Measurements from ENCODE around the gene DDX42. TPM values are rescaled to one million over a fixed set of nuclear protein-coding genes. Genes with fewer than 3 reads are reported as not detected.

DDX42 gene, protein sequence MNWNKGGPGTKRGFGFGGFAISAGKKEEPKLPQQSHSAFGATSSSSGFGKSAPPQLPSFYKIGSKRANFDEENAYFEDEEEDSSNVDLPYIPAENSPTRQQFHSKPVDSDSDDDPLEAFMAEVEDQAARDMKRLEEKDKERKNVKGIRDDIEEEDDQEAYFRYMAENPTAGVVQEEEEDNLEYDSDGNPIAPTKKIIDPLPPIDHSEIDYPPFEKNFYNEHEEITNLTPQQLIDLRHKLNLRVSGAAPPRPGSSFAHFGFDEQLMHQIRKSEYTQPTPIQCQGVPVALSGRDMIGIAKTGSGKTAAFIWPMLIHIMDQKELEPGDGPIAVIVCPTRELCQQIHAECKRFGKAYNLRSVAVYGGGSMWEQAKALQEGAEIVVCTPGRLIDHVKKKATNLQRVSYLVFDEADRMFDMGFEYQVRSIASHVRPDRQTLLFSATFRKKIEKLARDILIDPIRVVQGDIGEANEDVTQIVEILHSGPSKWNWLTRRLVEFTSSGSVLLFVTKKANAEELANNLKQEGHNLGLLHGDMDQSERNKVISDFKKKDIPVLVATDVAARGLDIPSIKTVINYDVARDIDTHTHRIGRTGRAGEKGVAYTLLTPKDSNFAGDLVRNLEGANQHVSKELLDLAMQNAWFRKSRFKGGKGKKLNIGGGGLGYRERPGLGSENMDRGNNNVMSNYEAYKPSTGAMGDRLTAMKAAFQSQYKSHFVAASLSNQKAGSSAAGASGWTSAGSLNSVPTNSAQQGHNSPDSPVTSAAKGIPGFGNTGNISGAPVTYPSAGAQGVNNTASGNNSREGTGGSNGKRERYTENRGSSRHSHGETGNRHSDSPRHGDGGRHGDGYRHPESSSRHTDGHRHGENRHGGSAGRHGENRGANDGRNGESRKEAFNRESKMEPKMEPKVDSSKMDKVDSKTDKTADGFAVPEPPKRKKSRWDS
- polyA plus RNA-seq (2013): 139 TPM

DNA sequence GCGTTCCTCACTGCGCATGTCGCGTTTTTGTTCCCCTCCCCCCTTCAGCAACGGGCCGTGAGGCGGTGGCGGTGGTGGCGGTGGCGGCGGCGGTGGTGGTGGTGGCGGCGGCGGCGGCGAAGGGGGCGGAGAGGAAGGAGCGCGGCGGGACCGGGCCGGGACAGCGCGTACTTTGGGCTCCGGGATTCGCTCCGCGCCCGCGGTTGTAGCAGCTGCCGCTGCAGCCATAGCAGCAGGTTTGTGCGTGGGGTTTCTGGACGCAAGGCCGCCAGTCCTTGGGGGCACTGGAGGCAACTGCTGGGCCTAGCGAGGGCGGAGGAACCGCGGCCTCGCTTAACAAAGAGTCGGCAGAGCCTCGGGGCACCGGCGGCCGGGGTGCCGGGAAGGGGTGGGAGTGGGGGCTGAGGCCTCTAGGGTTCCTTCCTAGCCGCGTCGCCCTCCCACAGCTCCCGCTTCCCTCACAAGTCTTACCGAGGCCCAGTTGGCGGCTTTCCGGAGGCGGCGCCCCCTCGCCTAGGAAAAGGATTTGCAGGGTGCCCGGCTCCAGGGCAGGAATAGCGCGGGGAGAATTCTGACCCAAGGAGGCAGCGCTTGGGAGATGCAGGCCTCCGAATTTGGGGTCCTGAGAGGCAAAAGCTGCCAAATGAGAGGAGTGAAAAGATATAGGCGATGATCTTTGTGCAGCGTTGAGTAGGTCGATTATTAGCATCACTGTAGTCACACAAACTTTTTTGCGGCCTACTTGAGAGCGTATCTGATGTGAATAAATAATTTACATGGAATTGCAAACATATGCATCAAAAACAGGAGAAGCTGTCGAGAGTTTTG is at the start of gene DDX42:
DDX42 (plus strand) TSS at position 30 of the 828 bp plus-strand sequence. CDS start 12,880 bp downstream, outside the sequence.
- Histone ChIP-seq H3K4me1 (ENCODE audit: control extremely low read depth in 1 of 4, control insufficient read depth in 4 of 4, insufficient read depth in 4 of 4, low read length in 3 of 4) (peaks cover 21 to 36% (median 25%) of the 10 kb centered on the region in 4 experiments), H3K9me3 (ENCODE audit: control extremely low read depth in 1 of 5, control insufficient read depth in 4 of 5, insufficient read depth in 2 of 5, low read depth in 1 of 5, low read length in 4 of 5) (no peaks in the 10 kb centered on the region), H3K27me3 (replicated peaks in 2 of 5; ENCODE audit: control insufficient read depth in 4 of 5, insufficient read depth in 5 of 5, low read length in 4 of 5) (no peaks in the 10 kb centered on the region), H3K4me3 (ENCODE audit: control insufficient read depth in 1 of 7, extremely low read depth in 1 of 7, insufficient read depth in 4 of 7, low read depth in 2 of 7, low read length in 6 of 7) (peak within 1 kb of the TSS; percentile 84 to 99 (median 98)), H3K27ac (ENCODE audit: insufficient read depth in 1 of 2, low read depth in 1 of 2, low read length in 2 of 2, poor library complexity in 1 of 2, severe bottlenecking in 2 of 2) (peak within 1 kb of the TSS; percentile 96 to 98), H3K36me3 (ENCODE audit: control insufficient read depth in 4 of 4, insufficient read depth in 4 of 4, low read length in 3 of 4) (peaks cover 9 to 21% (median 11%) of the 10 kb centered on the region in 4 experiments)
- no peak for DNase-seq
- ChIA-PET POLR2A (interaction anchor here (0.6 to 2.7 kb wide), 15 partner anchors 8 to 332 kb away, joined by 3 to 16 read pairs (median 5); partner anchors contain the start of gene LIMD2), CTCF (interaction anchor here (0.8 to 2.8 kb wide), 8 partner anchors 10 to 108 kb away, joined by 3 to 13 read pairs (median 4); no protein-coding TSS in a partner anchor)
- WGBS (ENCODE audit: insufficient coverage): under 1% methylated on average over 31 of the region's 67 CpGs

DNA sequence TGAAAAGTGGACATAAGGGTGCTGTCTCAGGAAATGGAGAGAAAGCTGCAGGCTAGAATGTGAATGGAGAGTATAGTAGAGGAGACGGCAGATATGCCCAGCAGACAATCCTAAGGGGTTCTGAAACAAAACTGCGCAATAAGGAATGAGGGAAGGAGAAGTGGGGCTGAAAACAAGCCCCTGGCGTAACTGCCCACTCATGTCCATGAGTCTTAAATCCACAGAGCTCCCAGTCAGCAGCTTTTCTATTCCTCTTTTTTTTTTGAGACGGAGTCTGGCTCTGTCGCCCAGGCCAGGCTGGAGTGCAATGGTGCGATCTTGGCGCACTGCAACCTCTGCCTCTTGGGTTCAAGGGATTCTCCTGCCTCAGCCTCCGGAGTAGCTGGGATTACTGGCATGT is 38.3 kb upstream of the DDX42 start:
- WGBS (ENCODE audit: insufficient coverage): 96% methylated on average over 7 of the region's 8 CpGs
- no peaks in the 10 kb centered on the region for H3K9me3 ChIP-seq (ENCODE audit: control extremely low read depth in 1 of 5, control insufficient read depth in 4 of 5, insufficient read depth in 2 of 5, low read depth in 1 of 5, low read length in 4 of 5)
- POLR2A ChIA-PET: no interaction called here
- CTCF ChIA-PET: interaction anchor here (0.8 to 2.4 kb wide), 5 partner anchors 14 to 92 kb away, joined by 3 to 8 read pairs (median 4); no protein-coding TSS in a partner anchor
- H3K4me3 ChIP-seq (ENCODE audit: control insufficient read depth in 1 of 7, extremely low read depth in 1 of 7, insufficient read depth in 4 of 7, low read depth in 2 of 7, low read length in 6 of 7): no peak overlapping the region
- H3K4me1 ChIP-seq (ENCODE audit: control extremely low read depth in 1 of 4, control insufficient read depth in 4 of 4, insufficient read depth in 4 of 4, low read length in 3 of 4): peaks cover 3 to 13% (median 8%) of the 10 kb centered on the region in 4 experiments
- H3K27ac ChIP-seq (ENCODE audit: insufficient read depth in 1 of 2, low read depth in 1 of 2, low read length in 2 of 2, poor library complexity in 1 of 2, severe bottlenecking in 2 of 2): no peak overlapping the region
- DNase-seq: no peak
- no peaks in the 10 kb centered on the region for H3K27me3 ChIP-seq (replicated peaks in 2 of 5; ENCODE audit: control insufficient read depth in 4 of 5, insufficient read depth in 5 of 5, low read length in 4 of 5)
- peaks cover 0 to 2% (median 0%) of the 10 kb centered on the region in 4 experiments for H3K36me3 ChIP-seq (ENCODE audit: control insufficient read depth in 4 of 4, insufficient read depth in 4 of 4, low read length in 3 of 4)

DNA sequence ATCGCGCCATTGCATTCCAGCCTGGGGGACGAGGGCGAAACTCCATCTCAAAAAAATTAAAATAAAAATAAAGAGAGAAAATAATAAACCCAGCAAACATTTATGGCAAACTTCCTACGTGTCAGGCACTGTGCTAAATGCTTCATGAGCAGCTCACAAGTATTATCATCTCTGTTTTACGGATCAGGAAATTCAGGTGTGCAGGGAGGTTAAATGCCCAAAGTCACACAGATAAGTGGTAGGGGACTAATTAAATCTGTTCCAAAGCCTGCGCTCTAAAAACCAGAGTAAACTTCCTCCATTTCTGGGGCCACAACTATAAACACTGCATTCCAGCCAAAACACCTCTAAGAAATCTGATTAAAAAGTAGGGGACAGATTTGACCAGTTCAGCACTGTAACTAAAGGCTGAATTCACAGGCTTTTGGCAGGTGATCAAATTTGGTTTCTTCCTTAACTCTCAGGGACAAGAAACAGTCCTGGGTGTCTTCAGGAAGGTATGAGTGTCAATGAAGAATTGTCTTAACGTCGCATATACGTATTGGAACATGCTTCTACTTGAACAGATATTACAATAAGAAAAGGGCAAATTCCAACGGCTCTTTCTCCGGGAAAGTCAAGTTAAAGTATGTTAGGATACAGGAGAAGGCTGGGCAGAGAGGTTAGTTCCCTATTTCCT is 33.4 kb upstream of the DDX42 start:
- WGBS (ENCODE audit: insufficient coverage): 63% methylated on average over 2 of the region's 12 CpGs
- ChIA-PET CTCF (interaction anchor here (0.9 to 1.5 kb wide), 2 partner anchors 9 to 10 kb away, joined by 5 read pairs; no protein-coding TSS in a partner anchor), POLR2A (interaction anchor here (0.6 to 1.8 kb wide), 3 partner anchors 24 to 46 kb away, joined by 3 to 6 read pairs (median 3); partner anchors contain the start of gene LIMD2)
- Histone ChIP-seq H3K9me3 (ENCODE audit: control extremely low read depth in 1 of 5, control insufficient read depth in 4 of 5, insufficient read depth in 2 of 5, low read depth in 1 of 5, low read length in 4 of 5) (no peaks in the 10 kb centered on the region), H3K4me1 (ENCODE audit: control extremely low read depth in 1 of 4, control insufficient read depth in 4 of 4, insufficient read depth in 4 of 4, low read length in 3 of 4) (peaks cover 5 to 19% (median 18%) of the 10 kb centered on the region in 4 experiments), H3K27ac (ENCODE audit: insufficient read depth in 1 of 2, low read depth in 1 of 2, low read length in 2 of 2, poor library complexity in 1 of 2, severe bottlenecking in 2 of 2) (peak overlapping the region; percentile 80 to 93), H3K36me3 (ENCODE audit: control insufficient read depth in 4 of 4, insufficient read depth in 4 of 4, low read length in 3 of 4) (peaks cover under 1 to 3% (median 2%) of the 10 kb centered on the region in 4 experiments), H3K4me3 (ENCODE audit: control insufficient read depth in 1 of 7, extremely low read depth in 1 of 7, insufficient read depth in 4 of 7, low read depth in 2 of 7, low read length in 6 of 7) (peak overlapping the region; percentile 80 to 95 (median 87)), H3K27me3 (replicated peaks in 2 of 5; ENCODE audit: control insufficient read depth in 4 of 5, insufficient read depth in 5 of 5, low read length in 4 of 5) (no peaks in the 10 kb centered on the region)
- DNase-seq: peak in 2 of 3 donors; percentile 30 to 34

DNA sequence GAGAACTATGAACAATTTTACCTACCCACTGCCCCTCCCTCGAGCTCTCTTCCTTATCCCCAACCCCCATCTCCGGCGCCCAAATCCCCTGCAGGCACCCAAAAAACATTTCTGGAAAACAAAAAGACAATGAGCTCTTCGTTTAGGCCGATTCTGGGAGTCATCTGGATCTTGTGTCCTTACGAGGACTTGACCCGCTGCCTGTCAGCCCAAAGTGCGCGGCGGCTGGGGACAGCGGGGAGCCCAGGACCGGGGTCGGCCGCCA is 32.9 kb upstream of the DDX42 start:
- Histone ChIP-seq H3K4me3 (ENCODE audit: control insufficient read depth in 1 of 7, extremely low read depth in 1 of 7, insufficient read depth in 4 of 7, low read depth in 2 of 7, low read length in 6 of 7) (peak overlapping the region; percentile 80 to 95 (median 87)), H3K4me1 (ENCODE audit: control extremely low read depth in 1 of 4, control insufficient read depth in 4 of 4, insufficient read depth in 4 of 4, low read length in 3 of 4) (peaks cover 5 to 19% (median 18%) of the 10 kb centered on the region in 4 experiments), H3K9me3 (ENCODE audit: control extremely low read depth in 1 of 5, control insufficient read depth in 4 of 5, insufficient read depth in 2 of 5, low read depth in 1 of 5, low read length in 4 of 5) (no peaks in the 10 kb centered on the region), H3K27me3 (replicated peaks in 2 of 5; ENCODE audit: control insufficient read depth in 4 of 5, insufficient read depth in 5 of 5, low read length in 4 of 5) (no peaks in the 10 kb centered on the region), H3K27ac (ENCODE audit: insufficient read depth in 1 of 2, low read depth in 1 of 2, low read length in 2 of 2, poor library complexity in 1 of 2, severe bottlenecking in 2 of 2) (peak overlapping the region; percentile 80 to 93), H3K36me3 (ENCODE audit: control insufficient read depth in 4 of 4, insufficient read depth in 4 of 4, low read length in 3 of 4) (peaks cover 3 to 8% (median 5%) of the 10 kb centered on the region in 4 experiments)
- no peak for DNase-seq
- ChIA-PET CTCF (interaction anchor here (1.5 kb wide), 1 partner anchor 9 kb away, joined by 5 read pairs; no protein-coding TSS in a partner anchor), POLR2A (interaction anchor here (1.0 to 1.8 kb wide), 2 partner anchors 24 to 41 kb away, joined by 3 to 6 read pairs; partner anchors contain the start of gene LIMD2)
- 0% methylated on average over 13 of the region's 14 CpGs for WGBS (ENCODE audit: insufficient coverage)

DNA sequence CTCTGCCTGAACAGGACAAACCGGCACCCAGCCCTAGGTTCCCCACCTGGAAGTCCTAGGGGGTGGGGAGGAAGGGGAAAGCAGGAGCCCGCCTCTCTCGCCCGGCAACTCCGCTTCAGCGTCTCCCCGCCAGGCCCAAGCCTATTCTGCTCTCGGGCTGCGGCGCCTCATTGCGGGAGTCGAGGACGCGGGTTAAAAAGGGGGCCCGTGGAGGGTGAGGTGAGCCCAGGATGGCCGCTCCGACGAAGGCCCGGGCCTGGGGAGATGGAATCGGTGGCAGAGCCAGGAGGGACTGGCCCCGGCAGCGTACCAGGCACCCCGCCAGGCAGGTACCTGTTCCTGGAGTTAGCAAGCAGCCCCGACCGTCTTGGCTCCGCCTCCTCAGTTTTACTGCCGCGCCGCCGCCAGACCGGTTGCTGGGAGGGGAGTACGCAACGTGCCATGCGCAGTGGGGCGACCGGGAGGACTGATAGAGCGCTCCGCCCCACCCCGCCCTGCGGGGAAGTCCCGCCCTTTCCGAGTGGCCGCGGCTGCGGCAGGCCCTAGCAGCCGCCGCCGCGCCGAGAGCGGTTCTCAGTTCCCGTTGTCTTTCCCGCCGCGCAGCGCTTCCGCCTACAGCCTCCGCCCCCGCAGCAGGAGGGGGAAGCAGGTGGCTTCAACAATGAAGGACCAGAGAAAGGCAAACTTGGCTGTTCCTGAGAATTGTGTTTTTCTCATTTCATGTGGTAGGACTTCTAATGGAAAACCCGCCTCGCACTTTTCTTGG is 32.4 kb upstream of the DDX42 start, which contains the start of gene STRADA:
STRADA (minus strand) TSS at position 392 of the 766 bp plus-strand sequence. CDS start 13,430 bp downstream, outside the sequence.
- Histone ChIP-seq H3K27me3 (replicated peaks in 2 of 5; ENCODE audit: control insufficient read depth in 4 of 5, insufficient read depth in 5 of 5, low read length in 4 of 5) (no peaks in the 10 kb centered on the region), H3K9me3 (ENCODE audit: control extremely low read depth in 1 of 5, control insufficient read depth in 4 of 5, insufficient read depth in 2 of 5, low read depth in 1 of 5, low read length in 4 of 5) (no peaks in the 10 kb centered on the region), H3K4me3 (ENCODE audit: control insufficient read depth in 1 of 7, extremely low read depth in 1 of 7, insufficient read depth in 4 of 7, low read depth in 2 of 7, low read length in 6 of 7) (peak within 1 kb of the TSS; percentile 80 to 95 (median 87)), H3K36me3 (ENCODE audit: control insufficient read depth in 4 of 4, insufficient read depth in 4 of 4, low read length in 3 of 4) (peaks cover 3 to 11% (median 7%) of the 10 kb centered on the region in 4 experiments), H3K27ac (ENCODE audit: insufficient read depth in 1 of 2, low read depth in 1 of 2, low read length in 2 of 2, poor library complexity in 1 of 2, severe bottlenecking in 2 of 2) (peak within 1 kb of the TSS; percentile 80 to 93), H3K4me1 (ENCODE audit: control extremely low read depth in 1 of 4, control insufficient read depth in 4 of 4, insufficient read depth in 4 of 4, low read length in 3 of 4) (peaks cover 5 to 19% (median 18%) of the 10 kb centered on the region in 4 experiments)
- WGBS (ENCODE audit: insufficient coverage): 0% methylated on average over 55 of the region's 61 CpGs
- ChIA-PET CTCF (interaction anchor here (0.7 to 1.8 kb wide), 6 partner anchors 9 to 44 kb away, joined by 3 to 7 read pairs (median 4); no protein-coding TSS in a partner anchor), POLR2A (interaction anchor here (0.5 to 1.8 kb wide), 9 partner anchors 11 to 61 kb away, joined by 3 to 16 read pairs (median 3); partner anchors contain the start of genes CCDC47, DDX42 and LIMD2)
- peak; percentile 98 to 99 (median 99) for DNase-seq

All from common myeloid progenitor, CD34-positive (primary cell).